T-helper 17 cell (primary cell): Measurements from ENCODE around the gene CEND1. TPM values are rescaled to one million over a fixed set of nuclear protein-coding genes. Genes with fewer than 3 reads are reported as not detected.
A peak's percentile ranks its signal among the peaks of the same experiment; 100 is the strongest.

ENCODE experiments used
- ATAC-seq: fragments of 150-1000 bp; cut with Tn5 transposase; 2 replicates; pipeline ENCODE4 v1.10.0; 2021; ENCODE audit warnings: mild to moderate bottlenecking, moderate library complexity
- DNase-seq, 3 donors: peaks; one replicate each; pipeline versions ENCODE4 v3.0.0 to v3.0.0-alpha.2; 2020 to 2021
- H3K9me3 ChIP-seq: one replicate; pipeline ENCODE4 v1.7.0; 2013; ENCODE audit warnings: low read length, mild to moderate bottlenecking; ENCODE audit not compliant: control insufficient read depth, poor library complexity, severe bottlenecking
- H3K27ac Mint-ChIP-seq: one replicate; pipeline ENCODE4 v1.8.0; 2022; ENCODE audit warnings: mild to moderate bottlenecking, moderate library complexity, mixed read lengths
- H3K27me3 Mint-ChIP-seq: one replicate; pipeline ENCODE4 v1.8.0; 2022; ENCODE audit warnings: mixed read lengths
- H3K36me3 Mint-ChIP-seq: one replicate; pipeline ENCODE4 v1.8.0; 2022; ENCODE audit warnings: low read depth, mixed read lengths
- H3K4me1 Mint-ChIP-seq: one replicate; pipeline ENCODE4 v1.8.0; 2022; ENCODE audit warnings: mild to moderate bottlenecking, mixed read lengths
- H3K4me3 Mint-ChIP-seq: one replicate; pipeline ENCODE4 v1.8.0; 2022; ENCODE audit warnings: mild to moderate bottlenecking, moderate library complexity, mixed read lengths
- total RNA-seq, 4 donors: library from RNA in 2 of 4; stranded (reverse) in 2 of 4; gene quantifications; one replicate each; pipeline ENCODE4 v1.2.3 and lab custom pipeline; 2022 to 2026

CEND1 gene
- under 1 TPM in 1 of 2 donors, not detected in 1; 0.63 TPM for total RNA-seq
- 0.12 to 0.30 reads per million in 2 donors for total RNA-seq (lab: John Stamatoyannopoulos, UW)

- H3K9me3 ChIP-seq, result no peaks in the 10 kb centered on the region
- Mint-ChIP-seq H3K27me3 (no peaks in the 10 kb centered on the region), H3K36me3 (no peaks in the 10 kb centered on the region), H3K4me3 (peak within 1 kb of the TSS; percentile 52), H3K4me1 (peaks cover 4% of the 10 kb centered on the region), H3K27ac (no peak within 1 kb of the TSS)
- ATAC-seq (peak; percentile 76), DNase-seq (peak in 2 of 3 donors; percentile 35)
These were observed at the start of gene CEND1 for GRCh38 chr11:789943-790342. CEND1 (minus strand) TSS chr11:790090; CDS start chr11:788576, 1,514 bp downstream.

GRCh38 chr11:839280-839623 lies 49.4 kb upstream of the CEND1 start:
- Mint-ChIP-seq H3K4me3 (no peak overlapping the region), H3K4me1 (peaks cover 21% of the 10 kb centered on the region), H3K27me3 (no peaks in the 10 kb centered on the region), H3K36me3 (no peaks in the 10 kb centered on the region), H3K27ac (no peak overlapping the region)
- no peak for ATAC-seq
- H3K9me3 ChIP-seq, result no peaks in the 10 kb centered on the region
- no peak for DNase-seq

GRCh38 chr11:838441-839279 lies 48.8 kb upstream of the CEND1 start:
- Mint-ChIP-seq H3K27ac (no peak overlapping the region), H3K4me3 (no peak overlapping the region)
- DNase-seq, result no peak

GRCh38 chr11:837990-838307 lies 48.1 kb upstream of the CEND1 start:
- H3K27me3 Mint-ChIP-seq, result no peaks in the 10 kb centered on the region
- peaks cover 20% of the 10 kb centered on the region for H3K4me1 Mint-ChIP-seq
- no peaks in the 10 kb centered on the region for H3K9me3 ChIP-seq
- ATAC-seq, result no peak
- no peak for DNase-seq
- H3K4me3 Mint-ChIP-seq, result no peak overlapping the region
- no peaks in the 10 kb centered on the region for H3K36me3 Mint-ChIP-seq
- H3K27ac Mint-ChIP-seq, result no peak overlapping the region

More at GRCh38 chr11:838441-839279, 48.8 kb upstream of the CEND1 start:
- Mint-ChIP-seq H3K36me3 (no peaks in the 10 kb centered on the region), H3K27me3 (no peaks in the 10 kb centered on the region), H3K4me1 (peaks cover 24% of the 10 kb centered on the region)
- H3K9me3 ChIP-seq, result no peaks in the 10 kb centered on the region
- ATAC-seq, result no peak

DNA sequence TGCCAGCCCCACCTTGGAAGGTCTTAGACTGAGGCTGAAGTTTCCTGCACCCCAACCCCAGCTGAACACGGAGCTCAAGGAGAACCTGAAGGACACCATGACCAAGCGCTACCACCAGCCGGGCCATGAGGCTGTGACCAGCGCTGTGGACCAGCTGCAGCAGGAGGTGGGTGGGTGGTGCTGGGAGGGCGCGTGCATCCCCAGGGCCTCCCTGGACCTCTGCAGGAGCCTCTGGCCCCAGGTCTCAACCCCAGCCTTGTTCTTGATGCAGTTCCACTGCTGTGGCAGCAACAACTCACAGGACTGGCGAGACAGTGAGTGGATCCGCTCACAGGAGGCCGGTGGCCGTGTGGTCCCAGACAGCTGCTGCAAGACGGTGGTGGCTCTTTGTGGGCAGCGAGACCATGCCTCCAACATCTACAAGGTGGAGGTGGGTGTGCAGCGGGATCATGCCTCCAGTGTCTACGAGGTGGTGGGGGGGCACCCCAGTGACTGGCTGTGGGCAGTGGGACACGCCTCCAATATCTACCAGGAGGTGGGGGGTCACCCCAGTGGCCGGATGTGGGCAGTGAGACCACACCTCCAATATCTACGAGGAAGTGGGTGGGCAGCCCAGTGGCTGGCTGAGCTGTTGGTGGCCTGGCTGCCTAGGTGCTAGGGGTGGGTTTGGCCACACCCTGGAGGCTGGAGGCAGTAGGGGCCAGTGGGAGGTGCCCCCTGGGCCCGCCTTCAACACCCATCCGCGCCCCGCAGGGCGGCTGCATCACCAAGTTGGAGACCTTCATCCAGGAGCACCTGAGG lies 47.5 kb upstream of the CEND1 start:
- H3K9me3 ChIP-seq, result no peaks in the 10 kb centered on the region
- Mint-ChIP-seq H3K4me1 (peaks cover 20% of the 10 kb centered on the region), H3K4me3 (no peak overlapping the region), H3K27me3 (no peaks in the 10 kb centered on the region), H3K36me3 (no peaks in the 10 kb centered on the region), H3K27ac (no peak overlapping the region)
- no peak for ATAC-seq
- no peak for DNase-seq

GRCh38 chr11:836700-837099 lies 46.8 kb upstream of the CEND1 start:
- Mint-ChIP-seq H3K27me3 (no peaks in the 10 kb centered on the region), H3K4me3 (no peak overlapping the region), H3K36me3 (no peaks in the 10 kb centered on the region)

DNA sequence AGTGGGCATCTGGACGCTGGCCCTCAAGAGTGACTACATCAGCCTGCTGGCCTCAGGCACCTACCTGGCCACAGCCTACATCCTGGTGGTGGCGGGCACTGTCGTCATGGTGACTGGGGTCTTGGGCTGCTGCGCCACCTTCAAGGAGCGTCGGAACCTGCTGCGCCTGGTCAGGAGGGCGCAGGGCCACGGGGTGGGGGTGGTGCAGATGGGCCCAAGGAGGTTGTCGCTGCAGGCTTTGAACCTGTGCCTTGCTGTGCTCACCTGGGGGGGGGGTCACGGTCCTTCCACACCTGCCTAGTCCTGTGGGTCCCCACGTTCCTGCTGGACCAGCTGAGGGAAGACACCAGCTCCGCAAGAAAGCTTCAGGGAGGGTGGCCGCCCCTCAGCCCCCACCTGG lies 46.4 kb upstream of the CEND1 start:
- no peaks in the 10 kb centered on the region for H3K9me3 ChIP-seq
- H3K36me3 Mint-ChIP-seq, result no peaks in the 10 kb centered on the region
- H3K4me1 Mint-ChIP-seq, result peaks cover 22% of the 10 kb centered on the region
- H3K27ac Mint-ChIP-seq, result no peak overlapping the region
- H3K27me3 Mint-ChIP-seq, result no peaks in the 10 kb centered on the region
- DNase-seq, result no peak
- ATAC-seq, result no peak
- no peak overlapping the region for H3K4me3 Mint-ChIP-seq

More at GRCh38 chr11:836700-837099, 46.8 kb upstream of the CEND1 start:
- H3K9me3 ChIP-seq, result no peaks in the 10 kb centered on the region
- H3K27ac Mint-ChIP-seq, result no peak overlapping the region
- no peak for DNase-seq
- peaks cover 22% of the 10 kb centered on the region for H3K4me1 Mint-ChIP-seq
- no peak for ATAC-seq

DNA sequence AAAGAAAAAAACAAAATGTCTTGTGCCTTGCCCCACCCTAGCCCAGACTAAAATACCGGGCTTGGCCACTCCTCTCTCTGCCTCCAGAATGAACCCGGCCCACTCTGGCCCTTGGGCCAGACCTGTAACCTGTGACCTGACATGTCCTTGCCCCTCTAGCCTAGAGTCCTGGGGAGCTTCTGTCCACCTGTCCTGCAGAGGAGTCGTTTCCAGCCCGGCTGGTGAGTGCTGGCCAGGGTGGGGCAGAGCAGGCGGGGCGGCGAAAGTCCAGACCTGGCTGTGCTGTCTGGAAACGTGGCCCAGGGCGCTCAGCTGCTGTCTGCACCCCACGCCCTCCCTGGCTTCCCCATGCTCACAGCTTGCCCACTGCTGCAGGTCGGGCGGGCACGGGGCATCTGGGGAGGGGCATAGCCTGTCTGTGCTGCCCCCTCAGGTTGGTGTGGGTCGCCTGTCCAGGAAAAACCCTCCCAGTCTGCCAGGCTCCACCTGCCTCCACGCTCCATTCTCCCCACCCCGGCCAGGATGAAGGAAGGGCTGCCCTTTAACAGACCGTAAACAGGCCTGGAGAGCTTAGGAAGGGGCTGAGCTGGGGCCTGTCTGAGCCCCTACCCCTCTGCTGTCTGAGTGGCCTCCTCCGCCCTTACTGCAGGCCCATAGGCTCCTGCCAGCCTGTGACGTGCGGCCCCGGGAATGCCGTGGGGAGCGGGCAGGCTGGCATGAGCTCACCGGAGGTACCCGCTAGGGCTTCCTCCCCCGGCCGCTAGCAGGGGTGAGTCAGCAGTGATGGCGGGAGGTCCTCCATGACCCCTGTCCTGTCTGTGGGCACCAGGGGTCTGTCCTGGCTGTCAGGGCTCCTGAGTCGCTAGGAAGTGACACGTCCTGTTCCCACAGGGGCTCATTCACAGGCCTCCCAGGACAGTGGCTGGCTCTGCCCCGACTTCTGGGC lies 44.8 kb upstream of the CEND1 start:
- H3K27me3 Mint-ChIP-seq, result peaks cover 2% of the 10 kb centered on the region
- H3K36me3 Mint-ChIP-seq, result no peaks in the 10 kb centered on the region
- no peak overlapping the region for H3K27ac Mint-ChIP-seq
- no peaks in the 10 kb centered on the region for H3K9me3 ChIP-seq
- H3K4me1 Mint-ChIP-seq, result peaks cover 14% of the 10 kb centered on the region
- ATAC-seq, result no peak
- DNase-seq, result no peak
- peak overlapping the region; percentile 81 for H3K4me3 Mint-ChIP-seq

GRCh38 chr11:833849-834311 lies 44.0 kb upstream of the CEND1 start:
- H3K36me3 Mint-ChIP-seq, result no peaks in the 10 kb centered on the region
- no peak for ATAC-seq
- H3K27me3 Mint-ChIP-seq, result peaks cover 9% of the 10 kb centered on the region
- H3K27ac Mint-ChIP-seq, result no peak overlapping the region
- no peak for DNase-seq
- peak overlapping the region; percentile 81 for H3K4me3 Mint-ChIP-seq
- peaks cover 17% of the 10 kb centered on the region for H3K4me1 Mint-ChIP-seq
- no peaks in the 10 kb centered on the region for H3K9me3 ChIP-seq

DNA sequence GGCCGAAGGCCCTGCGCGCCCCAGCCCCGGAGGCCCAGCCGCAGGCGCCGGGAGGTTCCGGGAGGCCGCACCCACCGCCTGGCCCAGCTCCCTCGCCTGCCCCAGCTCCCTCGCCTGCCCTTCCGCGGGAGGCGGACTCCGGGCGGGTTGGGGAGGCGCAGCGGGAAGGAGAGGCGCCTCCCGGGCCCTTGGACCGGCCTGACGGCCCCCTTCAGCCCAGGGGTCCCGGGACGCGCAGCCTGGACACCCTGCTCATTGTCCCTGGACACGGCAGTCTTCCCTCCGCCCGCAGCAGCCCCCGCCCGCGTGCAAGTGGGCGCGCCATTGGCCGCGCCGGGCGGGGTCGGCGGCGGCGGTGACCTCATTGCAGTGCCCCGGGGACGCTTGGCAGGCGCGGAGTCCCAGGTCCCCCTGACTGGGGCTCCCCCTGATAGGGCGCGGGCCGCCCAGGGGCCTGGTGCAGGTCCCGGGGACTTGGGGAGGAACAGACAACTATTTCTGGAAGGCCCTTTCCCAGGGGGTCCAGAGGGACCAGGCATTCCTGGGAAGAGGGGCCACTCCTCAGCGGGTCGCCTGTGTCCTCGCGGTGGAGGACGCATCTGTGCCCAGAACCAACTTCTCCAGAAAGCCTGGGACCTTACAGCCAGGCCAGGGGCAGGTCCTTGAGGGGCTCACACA lies 43.4 kb upstream of the CEND1 start:
- H3K27ac Mint-ChIP-seq, result no peak overlapping the region
- peaks cover 16% of the 10 kb centered on the region for H3K27me3 Mint-ChIP-seq
- H3K4me3 Mint-ChIP-seq, result peak overlapping the region; percentile 81
- DNase-seq (peak in 2 of 3 donors; percentile 35 to 42), ATAC-seq (peak; percentile 58)
- no peaks in the 10 kb centered on the region for H3K36me3 Mint-ChIP-seq
- peaks cover 18% of the 10 kb centered on the region for H3K4me1 Mint-ChIP-seq
- no peaks in the 10 kb centered on the region for H3K9me3 ChIP-seq

GRCh38 chr11:832529-833113 lies 42.7 kb upstream of the CEND1 start, which contains the start of gene CD151:
CD151 (plus strand) TSS chr11:832952; CDS start chr11:836070, 3,118 bp downstream.
- DNase-seq (peak in 2 of 3 donors; percentile 41 to 57), ATAC-seq (peak; percentile 70)
- H3K27me3 Mint-ChIP-seq, result peaks cover 22% of the 10 kb centered on the region
- H3K36me3 Mint-ChIP-seq, result no peaks in the 10 kb centered on the region
- peaks cover 20% of the 10 kb centered on the region for H3K4me1 Mint-ChIP-seq
- H3K4me3 Mint-ChIP-seq, result peak within 1 kb of the TSS; percentile 81
- H3K27ac Mint-ChIP-seq, result no peak within 1 kb of the TSS
- H3K9me3 ChIP-seq, result no peaks in the 10 kb centered on the region

DNA sequence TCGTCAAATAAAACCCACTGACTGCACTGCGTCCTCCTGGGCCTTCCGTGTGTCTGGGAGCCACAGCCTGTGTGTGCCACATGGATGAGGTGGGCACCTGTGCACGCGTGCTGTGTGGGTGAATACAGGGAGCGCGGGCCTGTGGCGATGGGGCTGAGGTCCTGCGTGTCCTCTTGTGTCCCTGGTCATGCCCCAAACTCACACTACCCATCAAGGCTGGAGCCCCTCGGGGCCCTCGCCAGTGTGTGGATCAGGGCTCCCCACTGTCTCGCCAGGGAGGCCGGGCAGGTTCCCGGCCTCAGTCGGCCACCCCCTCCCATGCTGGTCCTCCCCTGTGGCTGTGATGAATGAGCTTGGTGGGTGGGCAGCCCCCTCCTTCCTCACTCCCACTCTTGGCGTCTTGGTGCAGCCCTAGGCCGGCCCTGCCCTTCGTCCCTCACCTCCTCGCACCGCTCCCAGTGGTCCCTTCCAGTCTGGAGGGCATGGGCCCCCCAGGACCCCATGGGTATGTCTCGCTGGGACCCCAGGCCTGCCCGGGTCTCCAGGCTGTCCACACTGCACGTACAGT lies 42.2 kb upstream of the CEND1 start:
- Mint-ChIP-seq H3K4me1 (peaks cover 22% of the 10 kb centered on the region), H3K4me3 (peak overlapping the region; percentile 80), H3K27ac (no peak overlapping the region), H3K27me3 (peaks cover 24% of the 10 kb centered on the region), H3K36me3 (no peaks in the 10 kb centered on the region)
- no peak for ATAC-seq
- DNase-seq, result no peak
- no peaks in the 10 kb centered on the region for H3K9me3 ChIP-seq
